Stimulated activated CD8-positive, alpha-beta memory T cell treated with anti-CD3 and anti-CD28 coated beads, Interleukin-15, amount 100 ng/mL, for 48 hours (primary cell): ENCODE results near the gene RALGPS1.

Experiments
- DNase-seq, 2 donors: peaks; one replicate each; pipeline ENCODE4 v3.0.0-alpha.2; 2020; ENCODE audit warnings: low read depth in 2 of 2

RALGPS1 gene

DNA sequence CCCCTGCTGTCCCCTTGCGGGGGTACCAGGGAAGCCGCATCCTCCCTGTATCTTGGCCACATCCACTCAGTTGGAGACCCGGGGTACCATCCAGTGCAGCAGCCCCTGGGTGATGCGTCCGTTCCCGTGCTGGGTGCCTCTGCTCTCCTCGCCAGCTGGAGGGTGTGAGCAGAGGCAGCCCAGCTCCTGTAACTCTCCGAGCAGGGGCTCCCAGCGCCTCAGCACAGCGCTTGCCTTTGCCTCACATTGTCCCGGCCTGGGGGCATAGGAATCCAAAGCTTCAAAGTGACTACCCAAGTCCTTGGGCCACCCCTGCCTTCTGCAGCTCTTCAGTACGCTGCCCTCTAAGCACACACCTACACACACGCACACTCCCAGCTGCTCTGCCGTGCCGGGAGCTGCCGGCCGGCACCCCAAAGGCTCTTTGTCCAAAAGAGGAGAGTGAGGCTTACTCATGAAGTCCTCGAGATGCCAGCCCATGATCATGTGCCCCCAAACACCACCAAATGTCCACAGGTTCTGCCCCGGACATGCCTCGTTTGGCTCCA, 207.1 kb downstream of the RALGPS1 start:
- no peak for DNase-seq

GRCh38 chr9:127122176-127123063, 207.8 kb downstream of the RALGPS1 start, which contains the start of gene ANGPTL2:
TSS of gene ANGPTL2 (minus strand) at chr9:127122635. CDS start at chr9:127108731, 13,904 bp downstream.
- DNase-seq, result no peak

- DNase-seq, result no peak
Measured at GRCh38 chr9:127123064-127123890, 208.7 kb downstream of the RALGPS1 start.

GRCh38 chr9:127124111-127124531, 209.5 kb downstream of the RALGPS1 start:
- no peak for DNase-seq

- DNase-seq, result no peak
Measured at GRCh38 chr9:127124792-127125191, 210.2 kb downstream of the RALGPS1 start.

DNA sequence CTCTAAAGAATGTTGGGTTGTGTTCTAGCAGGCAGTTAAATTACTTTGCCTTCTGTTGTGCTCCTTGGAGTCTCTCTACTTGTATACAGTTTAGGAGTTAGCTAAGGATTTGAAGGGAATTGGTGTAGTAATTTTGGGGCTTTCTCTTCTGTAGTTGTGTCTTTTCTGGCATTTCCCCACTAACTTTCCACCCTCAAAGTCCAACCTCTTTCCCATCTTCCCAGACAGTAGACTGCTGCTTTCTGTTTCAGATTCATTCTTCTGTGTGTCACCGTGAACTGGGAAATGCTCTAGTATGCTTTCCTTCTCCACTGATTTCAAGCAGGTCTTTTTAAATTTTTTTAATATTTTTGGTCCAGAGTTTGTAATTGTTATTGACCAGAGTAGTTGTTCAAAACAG, 212.4 kb downstream of the RALGPS1 start:
- DNase-seq, result no peak

- DNase-seq, result no peak
Measured at GRCh38 chr9:127128341-127129072, 213.9 kb downstream of the RALGPS1 start.

DNA sequence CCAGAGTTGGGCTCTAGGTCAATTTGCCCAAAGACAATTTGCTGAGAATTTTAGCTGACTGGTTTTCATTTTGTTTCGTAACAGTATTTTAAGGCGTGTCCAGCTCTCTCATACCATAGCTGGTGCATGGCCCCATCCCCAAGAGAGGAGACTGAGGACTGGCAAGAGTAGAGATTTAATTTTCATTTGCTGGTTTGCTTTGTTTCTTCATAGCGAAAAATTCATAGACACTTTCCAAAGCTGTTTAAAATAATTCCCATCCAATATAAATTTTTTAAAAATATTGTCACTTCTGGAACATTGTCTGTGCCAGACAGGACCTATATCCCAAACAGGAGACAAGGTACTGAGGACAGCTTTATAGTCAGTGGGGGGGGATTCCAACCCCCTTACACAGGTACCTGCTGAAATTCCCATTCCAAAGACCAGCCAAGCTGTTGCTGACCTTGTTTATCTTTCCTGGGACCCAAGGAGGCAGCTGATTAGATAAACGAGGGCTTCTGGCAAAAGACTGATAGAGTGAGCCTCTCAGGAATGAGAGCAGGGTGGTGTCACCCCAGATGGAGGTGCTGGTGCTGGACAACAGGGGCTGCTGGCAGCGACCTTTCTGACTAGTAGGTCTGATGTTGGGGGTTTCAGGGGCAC, 214.6 kb downstream of the RALGPS1 start:
- DNase-seq, result no peak

- DNase-seq, result no peak
Measured at GRCh38 chr9:127129718-127130085, 215.1 kb downstream of the RALGPS1 start.

DNA sequence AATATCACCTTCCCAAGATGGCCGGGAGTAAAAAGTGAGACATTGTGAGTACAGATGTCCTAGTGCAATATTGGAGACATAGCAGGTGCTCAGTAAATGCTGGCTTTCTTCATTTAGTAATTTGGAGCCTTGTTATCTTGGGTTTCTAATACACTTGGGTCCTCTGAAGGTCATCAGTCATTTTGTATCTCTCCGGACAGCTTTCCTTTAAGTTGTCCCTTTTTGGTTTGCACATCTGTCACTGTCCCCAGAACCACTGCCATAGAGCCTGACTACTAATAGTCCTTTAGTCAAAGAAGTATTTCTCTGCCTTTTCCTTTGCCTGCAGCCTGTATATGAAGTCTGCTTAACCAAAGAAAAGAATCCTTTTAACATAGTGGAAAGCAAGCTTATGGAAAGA, 215.7 kb downstream of the RALGPS1 start:
- no peak for DNase-seq

DNA sequence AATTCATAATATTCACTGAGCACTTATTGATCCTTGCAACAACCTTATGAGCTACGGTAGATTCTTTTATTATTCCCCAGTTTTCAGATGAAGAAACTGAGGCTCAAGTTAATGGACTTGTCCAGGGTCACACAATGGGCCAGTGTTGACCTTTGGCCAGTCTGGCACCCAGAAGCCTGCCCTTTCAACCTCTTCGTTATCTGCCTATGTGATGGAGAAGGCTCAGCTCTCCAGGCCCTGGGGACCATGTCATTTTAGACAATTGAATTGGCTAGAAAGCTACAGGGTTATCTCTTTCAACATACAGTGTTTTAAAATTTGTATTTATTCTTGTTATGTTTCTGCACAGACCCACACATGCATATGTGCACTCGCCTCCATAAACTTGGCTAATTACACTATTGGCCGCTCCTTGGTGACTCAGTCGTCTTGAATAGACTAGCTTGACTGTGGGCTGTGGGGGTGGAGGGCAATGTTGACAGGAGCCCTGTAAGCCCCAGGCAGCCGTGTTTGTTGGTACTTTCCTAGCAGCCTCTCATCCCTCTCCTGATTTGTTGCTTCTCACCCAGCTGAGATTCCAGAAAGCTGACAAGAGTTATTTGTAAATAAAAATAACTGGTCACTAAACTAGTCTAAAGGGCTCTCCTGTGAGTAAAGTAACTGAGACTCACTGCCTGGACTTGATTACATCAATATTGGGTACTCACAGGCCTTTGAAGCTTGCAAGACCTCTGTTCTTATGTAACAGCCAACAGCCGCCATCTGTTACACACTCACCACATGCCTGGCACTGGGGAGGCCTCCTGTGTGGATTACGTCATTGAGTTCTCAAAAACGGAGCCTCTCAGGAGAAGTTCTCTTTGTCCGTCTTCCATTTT, 216.3 kb downstream of the RALGPS1 start:
- no peak for DNase-seq

DNA sequence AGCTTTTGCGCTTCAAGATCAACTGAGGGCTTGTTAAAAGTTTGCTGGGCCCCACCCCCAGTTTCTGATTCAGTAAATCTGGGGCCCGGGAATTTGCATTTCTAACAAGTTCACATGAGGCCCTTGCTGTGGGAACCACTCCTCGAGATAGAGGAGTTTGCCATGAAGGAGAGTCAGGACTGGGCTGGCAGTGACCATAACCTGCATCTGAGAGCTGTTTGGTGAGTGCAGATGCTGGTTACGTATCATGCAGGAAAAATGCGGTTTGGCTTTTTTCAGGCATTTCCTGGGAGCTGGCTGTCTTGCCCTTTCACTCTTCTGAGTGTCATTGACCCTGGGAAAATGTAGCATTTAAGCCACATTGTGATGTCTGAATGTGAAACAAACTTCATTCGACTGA, 217.3 kb downstream of the RALGPS1 start:
- DNase-seq, result no peak

DNA sequence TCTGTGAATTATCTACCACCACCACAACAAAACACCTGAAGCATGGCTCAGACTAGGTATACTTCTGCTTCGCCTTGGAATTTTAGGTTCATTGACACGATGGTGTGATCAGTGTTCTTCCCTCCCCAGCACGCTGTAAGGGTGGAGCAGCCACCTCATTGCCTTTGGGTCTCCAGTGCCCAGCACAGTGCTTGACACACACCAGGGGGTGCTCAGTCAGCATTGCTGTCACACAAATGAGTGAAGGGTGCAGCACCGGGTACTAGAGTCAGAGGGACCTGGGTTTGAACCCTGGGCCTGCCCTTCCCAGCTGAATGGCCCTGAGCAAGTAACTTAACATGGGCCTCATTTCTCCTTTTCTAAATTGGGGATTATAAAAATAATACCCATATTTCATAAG, 217.8 kb downstream of the RALGPS1 start:
- DNase-seq, result no peak

GRCh38 chr9:127132921-127133647, 218.5 kb downstream of the RALGPS1 start:
- DNase-seq, result no peak

GRCh38 chr9:127133739-127134167, 219.2 kb downstream of the RALGPS1 start:
- DNase-seq, result no peak

GRCh38 chr9:127135056-127135745, 220.6 kb downstream of the RALGPS1 start:
- DNase-seq, result no peak

DNA sequence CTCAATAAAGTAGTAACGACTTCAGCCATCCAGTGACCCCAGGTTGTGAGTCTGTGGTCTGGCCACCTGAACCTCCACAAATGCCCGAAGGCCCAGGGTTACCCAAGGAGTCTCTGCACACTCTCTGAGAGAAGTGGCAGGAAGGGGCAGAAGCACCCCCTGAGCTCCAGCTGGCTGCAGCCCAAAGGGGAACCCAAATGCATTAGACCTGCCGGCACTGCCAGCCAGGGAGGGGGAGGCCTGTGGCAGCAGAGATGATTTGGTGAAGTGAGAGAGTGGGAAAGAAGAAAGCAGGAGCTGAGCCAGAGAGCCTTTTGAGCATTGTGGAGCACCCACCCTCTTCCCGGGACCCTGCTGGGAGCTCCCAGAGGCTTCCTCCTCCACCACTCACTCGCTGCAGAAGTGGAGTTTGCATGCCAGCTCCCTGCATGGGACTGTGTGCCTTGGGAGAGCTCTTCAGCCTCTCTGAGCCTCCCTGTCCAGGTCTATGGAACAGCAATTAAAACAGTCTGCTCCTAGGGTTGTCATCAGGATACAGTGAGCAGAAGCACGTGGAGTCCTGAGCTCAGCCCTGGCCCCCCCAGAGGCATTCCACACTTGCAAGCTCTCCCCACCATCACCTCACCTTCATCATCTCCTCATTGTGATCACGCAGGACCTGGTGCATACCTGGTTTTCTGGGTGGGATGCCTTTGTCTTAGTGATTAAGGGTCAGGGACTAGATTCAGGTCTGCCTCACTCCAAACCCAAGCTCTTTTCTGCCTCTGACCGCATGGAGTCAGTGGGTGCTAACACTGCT, 221.7 kb downstream of the RALGPS1 start:
- no peak for DNase-seq
